ENCODE data around the gene STAG1. TPM values are rescaled to one million over a fixed set of nuclear protein-coding genes. Genes with fewer than 3 reads are reported as not detected.

Gene STAG1
- total RNA-seq, 1 donor from 2014 or later: 57.1 TPM

- Mint-ChIP-seq H3K9me3 (peaks cover 11% of the 10 kb centered on the region), H3K27me3 (no peaks in the 10 kb centered on the region), H3K4me1 (peaks cover 42% of the 10 kb centered on the region), H3K4me3 (no peak overlapping the region), H3K36me3 (ENCODE audit: low read depth) (peaks cover 47% of the 10 kb centered on the region), H3K27ac (no peak overlapping the region)
- TF ChIP-seq, protein P1, sequence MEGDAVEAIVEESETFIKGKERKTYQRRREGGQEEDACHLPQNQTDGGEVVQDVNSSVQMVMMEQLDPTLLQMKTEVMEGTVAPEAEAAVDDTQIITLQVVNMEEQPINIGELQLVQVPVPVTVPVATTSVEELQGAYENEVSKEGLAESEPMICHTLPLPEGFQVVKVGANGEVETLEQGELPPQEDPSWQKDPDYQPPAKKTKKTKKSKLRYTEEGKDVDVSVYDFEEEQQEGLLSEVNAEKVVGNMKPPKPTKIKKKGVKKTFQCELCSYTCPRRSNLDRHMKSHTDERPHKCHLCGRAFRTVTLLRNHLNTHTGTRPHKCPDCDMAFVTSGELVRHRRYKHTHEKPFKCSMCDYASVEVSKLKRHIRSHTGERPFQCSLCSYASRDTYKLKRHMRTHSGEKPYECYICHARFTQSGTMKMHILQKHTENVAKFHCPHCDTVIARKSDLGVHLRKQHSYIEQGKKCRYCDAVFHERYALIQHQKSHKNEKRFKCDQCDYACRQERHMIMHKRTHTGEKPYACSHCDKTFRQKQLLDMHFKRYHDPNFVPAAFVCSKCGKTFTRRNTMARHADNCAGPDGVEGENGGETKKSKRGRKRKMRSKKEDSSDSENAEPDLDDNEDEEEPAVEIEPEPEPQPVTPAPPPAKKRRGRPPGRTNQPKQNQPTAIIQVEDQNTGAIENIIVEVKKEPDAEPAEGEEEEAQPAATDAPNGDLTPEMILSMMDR (IDR thresholded peaks at IDR 0.05): no peak
- no peak for DNase-seq
- ATAC-seq (ENCODE audit: low read depth): no peak
- intact Hi-C loops (cut with micrococcal nuclease): no loop called here
- POLR2A ChIA-PET: interaction anchor here (0.6 kb wide), 1 partner anchor 14 kb away, joined by 3 read pairs; no protein-coding TSS in a partner anchor
- CTCF ChIA-PET: no interaction called here
Measured at GRCh38 chr3:136694321-136694720, 57.9 kb downstream of the STAG1 start.

- TF ChIP-seq, protein P1 (IDR thresholded peaks at IDR 0.05): no peak
- Mint-ChIP-seq H3K4me1 (peaks cover 34% of the 10 kb centered on the region), H3K27me3 (no peaks in the 10 kb centered on the region), H3K36me3 (ENCODE audit: low read depth) (peaks cover 26% of the 10 kb centered on the region), H3K27ac (no peak overlapping the region), H3K9me3 (peaks cover 7% of the 10 kb centered on the region), H3K4me3 (no peak overlapping the region)
- POLR2A ChIA-PET: interaction anchor here (0.6 kb wide), 1 partner anchor 33 kb away, joined by 4 read pairs; no protein-coding TSS in a partner anchor
- no peak for ATAC-seq (ENCODE audit: low read depth)
- no peak for DNase-seq
- CTCF ChIA-PET: no interaction called here
- intact Hi-C loops (cut with micrococcal nuclease): no loop called here
Measured at GRCh38 chr3:136690599-136690998, 61.6 kb downstream of the STAG1 start.

- H3K9me3 Mint-ChIP-seq: peaks cover 4% of the 10 kb centered on the region
- DNase-seq: no peak
- no peaks in the 10 kb centered on the region for H3K27me3 Mint-ChIP-seq
- H3K27ac Mint-ChIP-seq: no peak overlapping the region
- ChIA-PET POLR2A (no interaction called here), CTCF (no interaction called here)
- H3K4me1 Mint-ChIP-seq: peaks cover 42% of the 10 kb centered on the region
- intact Hi-C loops (cut with micrococcal nuclease): loop anchor here (2.0 kb wide), 1 partner anchor 15 kb away; no protein-coding TSS in a partner anchor
- TF ChIP-seq, protein P1 (IDR thresholded peaks at IDR 0.05): no peak
- no peak overlapping the region for H3K4me3 Mint-ChIP-seq
- no peak for ATAC-seq (ENCODE audit: low read depth)
- H3K36me3 Mint-ChIP-seq (ENCODE audit: low read depth): peaks cover 13% of the 10 kb centered on the region
Measured at GRCh38 chr3:136685882-136686281, 66.3 kb downstream of the STAG1 start.

- peaks cover 42% of the 10 kb centered on the region for H3K4me1 Mint-ChIP-seq
- TF ChIP-seq, protein P1 (IDR thresholded peaks at IDR 0.05): no peak
- CTCF ChIA-PET: no interaction called here
- no peak overlapping the region for H3K27ac Mint-ChIP-seq
- intact Hi-C loops (cut with micrococcal nuclease): no loop called here
- POLR2A ChIA-PET: no interaction called here
- H3K9me3 Mint-ChIP-seq: peaks cover 4% of the 10 kb centered on the region
- DNase-seq (no peak), ATAC-seq (ENCODE audit: low read depth) (no peak)
- H3K36me3 Mint-ChIP-seq (ENCODE audit: low read depth): peaks cover 13% of the 10 kb centered on the region
- H3K27me3 Mint-ChIP-seq: no peaks in the 10 kb centered on the region
- no peak overlapping the region for H3K4me3 Mint-ChIP-seq
Measured at GRCh38 chr3:136682740-136683312, 69.4 kb downstream of the STAG1 start.

DNA sequence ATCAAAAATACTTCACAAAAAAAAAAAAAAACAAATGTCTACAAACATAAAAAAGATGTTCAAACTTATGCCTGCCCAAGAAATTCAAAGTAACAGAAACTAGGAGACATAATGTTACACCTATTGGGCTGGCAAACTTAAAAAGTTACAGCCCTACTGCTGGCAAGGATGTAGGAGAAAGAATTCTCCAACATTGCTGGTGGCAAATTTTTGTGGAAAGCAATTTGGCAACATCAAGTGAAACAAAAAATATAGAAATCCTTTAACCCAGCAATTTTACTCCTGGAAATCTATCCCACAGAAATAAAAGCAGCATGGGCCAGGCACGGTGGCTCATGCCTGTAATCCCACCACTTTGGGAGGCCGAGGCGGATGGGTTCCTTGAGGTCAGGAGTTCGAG, 73.2 kb downstream of the STAG1 start:
- H3K4me3 Mint-ChIP-seq: no peak overlapping the region
- POLR2A ChIA-PET: no interaction called here
- H3K36me3 Mint-ChIP-seq (ENCODE audit: low read depth): peaks cover 4% of the 10 kb centered on the region
- no peak overlapping the region for H3K27ac Mint-ChIP-seq
- H3K4me1 Mint-ChIP-seq: peaks cover 47% of the 10 kb centered on the region
- no peak for ATAC-seq (ENCODE audit: low read depth)
- intact Hi-C loops (cut with micrococcal nuclease): no loop called here
- DNase-seq: no peak
- no peaks in the 10 kb centered on the region for H3K27me3 Mint-ChIP-seq
- no peaks in the 10 kb centered on the region for H3K9me3 Mint-ChIP-seq
- CTCF ChIA-PET: no interaction called here
- TF ChIP-seq, protein P1 (IDR thresholded peaks at IDR 0.05): no peak

Measured in activated B cell treated with CpG ODN at 0.5 μM for 24 hours (primary cell).